CD8-positive, alpha-beta memory T cell (primary cell): ENCODE results near the gene MRPL42. TPM values are rescaled to one million over a fixed set of nuclear protein-coding genes. Genes with fewer than 3 reads are reported as not detected.

Experiments used
- CTCF ChIA-PET: fragments of 350-600 bp; sonication (Branson Sonifier 250); formaldehyde crosslinking; loops from one replicate; lab custom pipeline; 2021; ENCODE audit warnings: antibody characterized with exemption; lab: Charles Lee
- POLR2A ChIA-PET: fragments of 350-600 bp; sonication (Branson Sonifier 250); formaldehyde crosslinking; loops from one replicate; lab custom pipeline; 2021; ENCODE audit warnings: antibody characterized with exemption; lab: Charles Lee
- DNase-seq, 5 donors: peaks; one replicate each; pipeline versions ENCODE4 v3.0.0 to v3.0.0-alpha.2; 2020 to 2022; ENCODE audit warnings: mixed read lengths in 1 of 5
- H3K27ac ChIP-seq: one replicate; pipeline ENCODE4 v1.7.0; 2013; ENCODE audit warnings: low read depth, mild to moderate bottlenecking, low read length, moderate library complexity
- H3K27me3 ChIP-seq: 2 replicates; pipeline ENCODE4 v1.7.0; 2013; ENCODE audit warnings: low read length, mild to moderate bottlenecking; ENCODE audit not compliant: insufficient read depth, poor library complexity, severe bottlenecking
- H3K36me3 ChIP-seq: 2 replicates; pipeline ENCODE4 v1.7.0; 2013; ENCODE audit warnings: mild to moderate bottlenecking, low read length, moderate library complexity; ENCODE audit not compliant: insufficient read depth
- H3K4me1 ChIP-seq: 2 replicates; pipeline ENCODE4 v1.7.0; 2013; ENCODE audit warnings: mild to moderate bottlenecking, low read length, moderate library complexity; ENCODE audit not compliant: insufficient read depth
- H3K4me3 ChIP-seq: 2 replicates; pipeline ENCODE4 v1.7.0; 2013; ENCODE audit warnings: mild to moderate bottlenecking, low read length
- H3K9me3 ChIP-seq: 2 replicates; pipeline ENCODE4 v1.7.0; 2013; ENCODE audit warnings: mild to moderate bottlenecking, low read length
- H3K27ac Mint-ChIP-seq, 8 donors: one replicate each; pipeline ENCODE4 v1.8.0; 2020 to 2021; ENCODE audit warnings: mixed read lengths in 8 of 8, mild to moderate bottlenecking in 6 of 8, inconsistent platforms in 3 of 8, moderate library complexity in 3 of 8
- H3K27me3 Mint-ChIP-seq, 2 donors: one replicate each; pipeline ENCODE4 v1.8.0; 2020 to 2021; ENCODE audit warnings: mixed read lengths in 2 of 2, mild to moderate bottlenecking in 1 of 2, moderate library complexity in 1 of 2
- H3K36me3 Mint-ChIP-seq, 3 donors: one replicate each; pipeline ENCODE4 v1.8.0; 2020 to 2021; ENCODE audit warnings: mixed read lengths in 3 of 3, inconsistent platforms in 1 of 3, mild to moderate bottlenecking in 1 of 3
- H3K4me1 Mint-ChIP-seq, 3 donors: one replicate each; pipeline ENCODE4 v1.8.0; 2020 to 2021; ENCODE audit warnings: mixed read lengths in 3 of 3, inconsistent platforms in 1 of 3, mild to moderate bottlenecking in 1 of 3
- H3K4me3 Mint-ChIP-seq, 7 donors: one replicate each; pipeline ENCODE4 v1.8.0; 2020 to 2021; ENCODE audit warnings: mixed read lengths in 7 of 7, mild to moderate bottlenecking in 6 of 7, moderate library complexity in 4 of 7, inconsistent platforms in 2 of 7
- H3K9me3 Mint-ChIP-seq, 5 donors: one replicate each; pipeline ENCODE4 v1.8.0; 2020 to 2022; ENCODE audit warnings: mixed read lengths in 5 of 5, mild to moderate bottlenecking in 3 of 5, moderate library complexity in 2 of 5, inconsistent platforms in 1 of 5
- polyA plus RNA-seq: library from polyadenylated mRNA; unstranded; fragments of 300-500 nt; fragmentation: Illumina TruSeq; gene quantifications from one replicate; pipeline ENCODE4 v1.2.3, GENCODE V29; 2021
- total RNA-seq, 2 experiments: library from RNA; stranded (reverse); gene quantifications; one replicate each; pipeline ENCODE4 v1.2.3, GENCODE V29; 2021

Gene MRPL42
- total and polyA plus RNA-seq, 3 experiments from 2014 or later: 57.1 to 87.2 (median 84.1) TPM

DNA sequence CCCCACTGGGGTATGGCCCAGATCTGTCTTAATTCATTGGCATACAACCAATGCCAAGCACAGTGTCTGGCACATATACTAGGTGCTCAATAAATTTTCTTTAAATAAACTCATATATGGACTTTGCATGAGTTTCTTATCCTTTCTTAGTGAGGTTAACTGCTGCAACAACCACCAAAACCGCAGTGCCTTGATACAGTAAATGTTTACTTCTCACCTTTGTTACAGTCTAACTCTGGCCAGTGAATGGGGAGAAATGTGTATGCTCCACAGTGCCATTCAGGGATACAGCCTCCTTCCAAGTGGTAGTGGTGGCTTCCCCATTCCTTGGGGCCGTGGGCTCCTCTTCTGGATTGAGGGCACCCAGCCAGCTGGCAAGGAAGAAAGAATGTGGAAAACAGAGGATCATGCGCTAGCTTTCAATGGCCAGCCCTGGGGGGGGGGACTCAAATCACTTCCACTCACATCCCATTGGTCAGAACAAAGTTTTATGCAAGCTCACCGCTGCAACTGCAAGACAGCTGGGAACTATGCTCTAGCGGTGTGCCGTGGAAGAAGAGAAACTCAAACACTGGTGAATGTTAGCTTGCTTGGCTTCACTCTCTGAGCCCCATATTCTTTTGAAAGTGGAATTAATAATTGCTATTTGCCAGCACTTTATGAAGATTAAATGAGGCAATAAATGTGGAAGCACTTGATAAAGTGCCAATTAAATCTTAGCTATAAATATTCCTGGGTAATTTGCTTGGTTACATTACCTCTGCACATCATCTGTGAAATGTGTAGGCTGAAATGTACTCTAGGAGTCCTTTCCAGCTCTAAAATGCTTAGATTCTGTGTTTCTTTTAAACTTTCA, 54.1 kb downstream of the MRPL42 start:
- POLR2A ChIA-PET: no interaction called here
- H3K9me3 ChIP-seq: no peaks in the 10 kb centered on the region
- DNase-seq: no peak
- Mint-ChIP-seq H3K27me3 (peaks cover 8 to 25% of the 10 kb centered on the region in 2 donors), H3K27ac (peak overlapping the region in 1 of 8 donors; percentile 21), H3K4me3 (peak overlapping the region in 2 of 7 donors; percentile 32 to 63), H3K4me1 (peaks cover 0 to 12% (median 2%) of the 10 kb centered on the region in 3 donors), H3K36me3 (no peaks in the 10 kb centered on the region), H3K9me3 (no peaks in the 10 kb centered on the region)
- no peaks in the 10 kb centered on the region for H3K4me1 ChIP-seq
- no peaks in the 10 kb centered on the region for H3K27me3 ChIP-seq
- no peak overlapping the region for H3K27ac ChIP-seq
- CTCF ChIA-PET: interaction anchor here (1.1 to 1.6 kb wide), 2 partner anchors 48 to 580 kb away, joined by 3 to 6 read pairs; no protein-coding TSS in a partner anchor
- no peak overlapping the region for H3K4me3 ChIP-seq
- no peaks in the 10 kb centered on the region for H3K36me3 ChIP-seq

DNA sequence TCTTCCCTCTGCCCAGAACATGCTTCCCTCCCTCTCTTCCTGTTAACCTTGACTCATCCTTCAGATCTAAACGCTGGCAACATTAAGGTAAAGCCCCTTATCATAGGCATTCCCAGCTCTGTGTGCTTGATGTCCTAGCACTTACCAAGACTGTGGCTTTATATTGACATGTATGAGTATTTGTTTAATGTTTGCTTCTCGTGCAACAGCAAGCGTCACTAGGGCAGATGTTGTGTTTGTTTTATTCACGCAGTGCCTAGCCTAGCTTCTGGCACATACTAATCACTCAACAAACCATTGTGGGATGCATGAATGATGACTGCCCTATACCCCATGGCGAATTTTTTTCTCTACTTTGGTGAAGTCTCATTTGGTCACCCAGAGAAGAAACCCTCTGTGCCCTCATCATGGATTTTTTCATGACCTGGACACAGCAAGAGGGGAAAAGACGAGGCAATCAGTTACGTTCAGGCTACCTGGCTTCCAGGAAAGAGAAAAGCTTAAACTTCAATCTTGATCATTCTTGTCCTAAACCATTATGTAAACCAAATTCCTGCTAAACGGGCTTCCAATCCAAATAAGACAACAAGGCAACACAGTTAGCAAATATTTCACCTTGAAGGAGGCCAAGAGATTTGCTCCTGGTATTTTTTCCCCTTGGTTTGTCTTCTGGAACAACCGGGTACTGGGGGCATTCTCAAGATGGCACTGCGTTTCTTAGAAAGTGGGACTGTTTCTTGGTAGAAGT, 57.2 kb downstream of the MRPL42 start:
- no peak overlapping the region for H3K4me3 ChIP-seq
- Mint-ChIP-seq H3K4me3 (no peak overlapping the region), H3K27ac (no peak overlapping the region), H3K27me3 (peaks cover 14 to 42% of the 10 kb centered on the region in 2 donors), H3K4me1 (peaks cover 0 to 12% (median 2%) of the 10 kb centered on the region in 3 donors), H3K36me3 (no peaks in the 10 kb centered on the region), H3K9me3 (no peaks in the 10 kb centered on the region)
- ChIA-PET POLR2A (no interaction called here), CTCF (interaction anchor here (0.7 to 1.8 kb wide), 4 partner anchors 22 to 577 kb away, joined by 3 to 6 read pairs (median 4); no protein-coding TSS in a partner anchor)
- H3K9me3 ChIP-seq: no peaks in the 10 kb centered on the region
- no peaks in the 10 kb centered on the region for H3K36me3 ChIP-seq
- H3K4me1 ChIP-seq: no peaks in the 10 kb centered on the region
- no peaks in the 10 kb centered on the region for H3K27me3 ChIP-seq
- H3K27ac ChIP-seq: no peak overlapping the region
- DNase-seq: no peak

DNA sequence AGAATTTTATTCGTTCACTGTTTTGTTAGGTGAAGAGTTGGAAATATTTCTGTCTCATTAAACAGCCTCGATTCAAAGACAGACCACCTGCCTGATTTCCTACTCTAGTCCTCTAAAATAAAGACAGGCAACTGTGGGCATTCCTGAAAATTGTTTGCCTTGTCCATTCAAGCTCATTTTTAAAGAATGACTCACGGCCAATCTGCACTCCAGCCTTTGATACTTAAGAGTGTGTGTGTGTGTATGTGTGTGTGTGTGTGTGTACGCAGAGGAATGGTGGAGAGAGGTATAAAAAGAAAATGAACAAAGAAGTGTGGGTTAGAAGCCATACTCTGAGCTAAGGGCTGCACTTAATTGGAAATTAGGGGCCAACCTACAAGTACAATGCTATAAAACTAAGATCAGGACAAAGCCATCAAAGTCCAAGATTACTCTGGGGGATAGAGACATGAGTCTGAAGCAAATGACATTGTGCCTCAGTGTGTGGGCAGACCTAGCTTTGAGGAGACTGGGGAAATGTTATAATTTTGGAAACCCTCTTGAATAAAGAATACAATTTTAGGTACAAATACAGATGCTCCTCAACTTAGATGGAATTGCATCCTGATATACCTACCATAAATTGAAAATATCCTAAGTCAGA, 59.6 kb downstream of the MRPL42 start:
- no peaks in the 10 kb centered on the region for H3K9me3 ChIP-seq
- H3K9me3 Mint-ChIP-seq: no peaks in the 10 kb centered on the region
- no peak overlapping the region for H3K4me3 ChIP-seq
- no peak overlapping the region for H3K27ac Mint-ChIP-seq
- ChIA-PET CTCF (interaction anchor here (2.2 kb wide), 1 partner anchor 576 kb away, joined by 8 read pairs; no protein-coding TSS in a partner anchor), POLR2A (no interaction called here)
- H3K27me3 ChIP-seq: no peaks in the 10 kb centered on the region
- no peaks in the 10 kb centered on the region for H3K36me3 ChIP-seq
- no peak overlapping the region for H3K27ac ChIP-seq
- DNase-seq: no peak
- peaks cover 5 to 15% (median 5%) of the 10 kb centered on the region in 3 donors for H3K4me1 Mint-ChIP-seq
- H3K4me1 ChIP-seq: peaks cover 9% of the 10 kb centered on the region
- H3K4me3 Mint-ChIP-seq: no peak overlapping the region
- peaks cover 16 to 45% of the 10 kb centered on the region in 2 donors for H3K27me3 Mint-ChIP-seq
- H3K36me3 Mint-ChIP-seq: no peaks in the 10 kb centered on the region

DNA sequence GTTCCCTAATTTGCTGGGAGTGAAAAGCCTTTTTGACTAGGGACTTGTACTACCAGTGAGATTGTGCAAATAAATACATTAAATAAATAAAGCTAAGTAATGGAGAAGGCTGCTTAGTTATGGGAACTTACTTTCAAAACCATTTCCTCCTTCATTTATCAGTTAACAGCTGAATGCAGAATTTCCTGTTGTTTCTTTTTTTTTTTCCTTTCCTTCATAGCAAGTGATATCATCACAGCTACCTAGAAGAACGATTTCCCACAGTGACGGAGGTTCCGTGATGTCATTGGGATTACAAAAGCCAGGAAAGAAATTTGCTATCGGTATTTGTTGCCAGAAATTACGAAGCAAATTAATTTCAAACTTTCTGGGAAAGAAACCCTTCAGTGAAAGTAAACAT, 63.0 kb downstream of the MRPL42 start:
- Histone ChIP-seq H3K36me3 (no peaks in the 10 kb centered on the region), H3K27ac (no peak overlapping the region), H3K4me3 (no peak overlapping the region), H3K4me1 (peaks cover 9% of the 10 kb centered on the region), H3K27me3 (no peaks in the 10 kb centered on the region), H3K9me3 (no peaks in the 10 kb centered on the region)
- Mint-ChIP-seq H3K27me3 (peaks cover 11 to 30% of the 10 kb centered on the region in 2 donors), H3K4me1 (peaks cover 5 to 8% (median 5%) of the 10 kb centered on the region in 3 donors), H3K36me3 (no peaks in the 10 kb centered on the region), H3K27ac (peak overlapping the region in 3 of 8 donors; percentile 1 to 54 (median 35)), H3K9me3 (no peaks in the 10 kb centered on the region), H3K4me3 (peak overlapping the region in 2 of 7 donors; percentile 1 to 7)
- DNase-seq: no peak
- CTCF ChIA-PET: interaction anchor here (1.3 kb wide), 1 partner anchor 572 kb away, joined by 3 read pairs; no protein-coding TSS in a partner anchor
- POLR2A ChIA-PET: no interaction called here

DNA sequence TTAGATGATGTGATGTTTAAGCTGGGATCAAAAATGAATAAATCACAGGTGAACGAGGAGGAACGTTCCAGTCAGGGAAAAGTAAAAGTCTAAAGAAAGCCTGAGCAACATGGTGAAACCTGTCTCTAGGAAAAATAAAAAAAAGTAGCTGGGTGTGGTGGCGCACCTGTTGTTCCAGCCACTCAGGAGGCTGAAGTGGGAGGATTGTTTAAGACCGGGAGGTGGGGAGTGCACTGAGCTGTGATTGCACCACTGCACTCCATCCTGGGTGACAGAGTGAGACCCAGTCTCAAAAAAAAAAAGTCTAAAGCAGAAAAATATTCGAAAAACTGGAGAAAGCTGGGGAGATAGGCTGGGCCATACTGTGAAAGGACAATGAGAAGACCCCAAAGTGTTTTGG, 66.0 kb downstream of the MRPL42 start:
- H3K27me3 Mint-ChIP-seq: peaks cover 2 to 4% of the 10 kb centered on the region in 2 donors
- ChIA-PET POLR2A (no interaction called here), CTCF (no interaction called here)

DNA sequence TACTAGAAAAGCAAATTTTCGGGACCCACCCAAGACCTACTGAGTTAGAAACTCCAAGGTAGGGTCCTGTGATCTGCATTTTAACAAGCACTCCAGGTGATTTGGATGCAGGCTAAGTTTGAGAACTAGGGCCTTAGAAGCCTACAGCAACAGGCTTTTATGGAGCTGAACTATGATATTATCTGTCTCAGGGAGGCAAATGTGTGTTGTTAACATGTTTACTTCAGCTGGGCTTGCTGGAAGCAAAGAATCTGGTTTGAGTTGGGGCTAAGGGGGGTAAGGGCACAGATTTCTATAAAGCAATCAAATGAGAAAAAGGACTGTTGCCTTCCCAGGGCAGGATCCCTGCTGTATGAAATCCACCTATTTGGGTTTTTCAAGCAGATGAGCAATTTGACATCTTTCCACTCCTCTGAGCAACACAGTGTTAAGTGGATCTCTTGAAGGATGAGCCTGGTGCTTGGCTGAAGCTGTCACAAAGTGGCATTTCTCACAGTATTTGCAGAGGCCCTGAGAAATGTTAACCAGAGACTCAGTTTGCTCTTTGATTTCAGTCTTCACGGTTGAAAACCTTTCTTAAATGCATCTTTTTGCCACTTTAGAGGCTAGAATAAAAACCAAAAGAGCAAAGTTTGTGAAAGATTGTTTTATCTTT, 68.9 kb downstream of the MRPL42 start:
- H3K9me3 Mint-ChIP-seq: no peaks in the 10 kb centered on the region
- no peak overlapping the region for H3K4me3 Mint-ChIP-seq
- DNase-seq: no peak
- H3K27ac Mint-ChIP-seq: peak overlapping the region in 2 of 8 donors; percentile 6 to 56
- Histone ChIP-seq H3K9me3 (no peaks in the 10 kb centered on the region), H3K27ac (no peak overlapping the region), H3K4me3 (no peak overlapping the region), H3K36me3 (no peaks in the 10 kb centered on the region), H3K27me3 (no peaks in the 10 kb centered on the region), H3K4me1 (peaks cover 21% of the 10 kb centered on the region)
- ChIA-PET CTCF (interaction anchor here (1.0 to 2.0 kb wide), 2 partner anchors 33 to 566 kb away, joined by 4 read pairs; no protein-coding TSS in a partner anchor), POLR2A (no interaction called here)
- peaks cover 3 to 9% (median 6%) of the 10 kb centered on the region in 3 donors for H3K4me1 Mint-ChIP-seq
- peaks cover 2 to 3% of the 10 kb centered on the region in 2 donors for H3K27me3 Mint-ChIP-seq
- no peaks in the 10 kb centered on the region for H3K36me3 Mint-ChIP-seq

More for the DNA sequence above, 66.0 kb downstream of the MRPL42 start:
- Histone ChIP-seq H3K27ac (no peak overlapping the region), H3K9me3 (no peaks in the 10 kb centered on the region), H3K27me3 (no peaks in the 10 kb centered on the region), H3K36me3 (no peaks in the 10 kb centered on the region), H3K4me1 (peaks cover 24% of the 10 kb centered on the region), H3K4me3 (no peak overlapping the region)
- H3K36me3 Mint-ChIP-seq: no peaks in the 10 kb centered on the region
- no peak overlapping the region for H3K4me3 Mint-ChIP-seq
- peaks cover 8 to 10% (median 8%) of the 10 kb centered on the region in 3 donors for H3K4me1 Mint-ChIP-seq
- no peak for DNase-seq
- H3K9me3 Mint-ChIP-seq: no peaks in the 10 kb centered on the region
- H3K27ac Mint-ChIP-seq: peak overlapping the region in 1 of 8 donors; percentile 25

DNA sequence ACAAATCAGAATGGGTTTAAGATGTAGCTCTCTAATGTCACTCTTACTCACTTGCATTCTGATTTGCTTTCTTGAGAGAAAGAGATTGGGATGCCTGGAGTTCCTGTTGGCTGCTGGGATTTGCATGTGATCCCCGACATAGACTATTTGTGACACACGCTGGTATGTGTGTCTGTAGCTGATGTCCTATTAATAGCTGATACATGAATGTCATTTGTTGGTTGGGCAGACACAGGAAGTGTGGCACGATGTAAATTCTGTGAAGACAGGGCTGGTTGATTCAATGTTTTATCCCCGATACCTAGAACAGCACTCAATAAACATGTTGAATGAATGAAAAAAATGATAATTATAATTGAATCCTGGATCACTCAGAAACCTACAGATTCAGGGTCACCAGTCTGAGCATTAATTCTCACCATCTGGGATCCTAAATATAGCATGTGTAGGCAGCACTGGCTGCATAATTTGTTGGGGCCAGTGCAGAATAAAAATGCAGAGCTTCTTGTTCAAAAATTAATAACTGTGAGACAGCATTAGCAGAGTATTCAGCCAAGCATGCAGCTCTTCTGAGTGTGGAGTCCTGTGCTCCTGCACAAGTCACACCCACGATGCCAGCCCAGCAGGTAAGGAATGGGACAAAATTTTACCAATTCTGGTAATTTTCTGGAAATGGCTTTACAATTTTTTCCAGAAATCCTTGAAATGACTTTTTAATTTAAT, 69.6 kb downstream of the MRPL42 start:
- Histone ChIP-seq H3K9me3 (no peaks in the 10 kb centered on the region), H3K4me1 (peaks cover 24% of the 10 kb centered on the region), H3K27ac (no peak overlapping the region), H3K27me3 (no peaks in the 10 kb centered on the region), H3K4me3 (no peak overlapping the region), H3K36me3 (no peaks in the 10 kb centered on the region)
- H3K36me3 Mint-ChIP-seq: no peaks in the 10 kb centered on the region
- ChIA-PET CTCF (interaction anchor here (1.0 to 2.0 kb wide), 2 partner anchors 32 to 565 kb away, joined by 4 read pairs; no protein-coding TSS in a partner anchor), POLR2A (interaction anchor here (0.5 kb wide), 1 partner anchor 31 kb away, joined by 3 read pairs; no protein-coding TSS in a partner anchor)
- H3K4me1 Mint-ChIP-seq: peaks cover 3 to 12% (median 9%) of the 10 kb centered on the region in 3 donors
- H3K27ac Mint-ChIP-seq: peak overlapping the region in 1 of 8 donors; percentile 31
- no peak overlapping the region for H3K4me3 Mint-ChIP-seq
- H3K9me3 Mint-ChIP-seq: no peaks in the 10 kb centered on the region
- peaks cover 0 to 3% of the 10 kb centered on the region in 2 donors for H3K27me3 Mint-ChIP-seq
- no peak for DNase-seq
